Measurements from ENCODE around the gene LRRIQ4. TPM values are rescaled to one million over a fixed set of nuclear protein-coding genes. Genes with fewer than 3 reads are reported as not detected.

The LRRIQ4 gene
- total RNA-seq, 2 experiments from 2014 or later = not detected

- POLR2A ChIA-PET = no interaction called here
These were observed 3.0 kb downstream of the LRRIQ4 start for GRCh38 chr3:169815590-169816150.

DNA sequence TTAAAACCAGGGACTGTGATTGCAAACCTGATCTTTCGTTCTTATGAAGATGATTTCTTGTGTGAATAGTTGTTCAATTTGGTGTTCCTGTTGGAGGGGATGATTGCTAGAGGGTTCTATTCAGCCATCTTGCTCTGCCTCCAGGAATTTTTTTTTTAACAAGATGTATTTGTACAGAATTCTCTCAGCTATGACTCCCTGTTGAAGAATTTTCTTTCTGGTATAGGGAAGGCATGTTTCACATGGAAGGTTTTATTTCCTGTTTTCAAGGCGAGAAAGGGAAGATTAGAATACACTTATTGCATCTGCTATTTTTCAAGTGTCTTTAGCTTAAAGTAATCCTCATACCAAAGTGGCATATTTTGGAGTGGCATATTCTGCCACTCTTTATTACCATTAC is 5.6 kb downstream of the LRRIQ4 start:
- Mint-ChIP-seq H3K36me3 (ENCODE audit: low read depth) (peaks cover 8% of the 10 kb centered on the region), H3K4me3 (no peak overlapping the region), H3K27me3 (peaks cover 30% of the 10 kb centered on the region), H3K4me1 (peaks cover 9% of the 10 kb centered on the region), H3K9me3 (peaks cover 9% of the 10 kb centered on the region), H3K27ac (no peak overlapping the region)
- DNase-seq = no peak
- CTCF ChIA-PET = no interaction called here
- POLR2A ChIA-PET = no interaction called here

More at GRCh38 chr3:169815590-169816150, 3.0 kb downstream of the LRRIQ4 start:
- no peak overlapping the region for H3K4me3 Mint-ChIP-seq
- CTCF ChIA-PET = interaction anchor here (0.6 kb wide), 1 partner anchor 10 kb away, joined by 3 read pairs; no protein-coding TSS in a partner anchor
- no peak for DNase-seq
- H3K27me3 Mint-ChIP-seq = peaks cover 27% of the 10 kb centered on the region
- peaks cover 9% of the 10 kb centered on the region for H3K9me3 Mint-ChIP-seq
- H3K27ac Mint-ChIP-seq = no peak overlapping the region
- peaks cover 8% of the 10 kb centered on the region for H3K36me3 Mint-ChIP-seq (ENCODE audit: low read depth)
- peaks cover 31% of the 10 kb centered on the region for H3K4me1 Mint-ChIP-seq

- Mint-ChIP-seq H3K4me1 (no peaks in the 10 kb centered on the region), H3K4me3 (no peak overlapping the region), H3K27me3 (peaks cover 23% of the 10 kb centered on the region), H3K9me3 (no peaks in the 10 kb centered on the region), H3K27ac (no peak overlapping the region), H3K36me3 (ENCODE audit: low read depth) (no peaks in the 10 kb centered on the region)
- ChIA-PET POLR2A (no interaction called here), CTCF (interaction anchor here (1.0 to 1.8 kb wide), 2 partner anchors 8 to 28 kb away, joined by 5 read pairs; no protein-coding TSS in a partner anchor)
- DNase-seq = no peak
These were observed 9.4 kb downstream of the LRRIQ4 start for GRCh38 chr3:169822091-169822490.

GRCh38 chr3:169822540-169822939 is 9.9 kb downstream of the LRRIQ4 start:
- Mint-ChIP-seq H3K4me1 (no peaks in the 10 kb centered on the region), H3K36me3 (ENCODE audit: low read depth) (no peaks in the 10 kb centered on the region), H3K27me3 (peaks cover 22% of the 10 kb centered on the region), H3K9me3 (no peaks in the 10 kb centered on the region), H3K27ac (no peak overlapping the region), H3K4me3 (no peak overlapping the region)
- ChIA-PET CTCF (interaction anchor here (0.7 to 1.8 kb wide), 3 partner anchors 9 to 28 kb away, joined by 5 to 7 read pairs (median 5); no protein-coding TSS in a partner anchor), POLR2A (no interaction called here)
- DNase-seq = no peak

- H3K27ac Mint-ChIP-seq = no peak overlapping the region
- ChIA-PET CTCF (interaction anchor here (0.7 to 1.8 kb wide), 3 partner anchors 9 to 28 kb away, joined by 5 to 7 read pairs (median 5); no protein-coding TSS in a partner anchor), POLR2A (no interaction called here)
- peaks cover 19% of the 10 kb centered on the region for H3K27me3 Mint-ChIP-seq
- no peak overlapping the region for H3K4me3 Mint-ChIP-seq
- no peaks in the 10 kb centered on the region for H3K4me1 Mint-ChIP-seq
- no peaks in the 10 kb centered on the region for H3K9me3 Mint-ChIP-seq
- no peak for DNase-seq
- H3K36me3 Mint-ChIP-seq (ENCODE audit: low read depth) = no peaks in the 10 kb centered on the region
These were observed 10.3 kb downstream of the LRRIQ4 start for GRCh38 chr3:169822983-169823382.

DNA sequence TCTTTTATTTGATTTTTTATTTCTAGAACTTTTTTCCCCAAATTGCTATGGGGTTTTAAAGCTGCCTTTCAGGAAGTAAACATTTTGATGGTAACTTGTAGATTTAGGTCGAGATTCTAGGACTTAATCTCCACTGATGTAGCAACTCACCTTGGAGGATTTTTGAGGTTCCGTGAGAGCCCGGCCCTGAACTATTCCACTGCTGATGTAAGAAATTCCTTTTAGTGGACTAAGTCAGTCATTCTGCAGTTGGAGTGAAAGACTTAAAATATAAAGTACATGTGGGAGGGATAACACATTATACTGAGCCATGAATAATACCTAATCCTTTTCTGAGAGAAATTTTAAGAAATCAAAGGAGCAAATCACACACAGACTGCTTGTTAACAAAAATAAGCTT is 12.6 kb downstream of the LRRIQ4 start:
- POLR2A ChIA-PET = no interaction called here
- Mint-ChIP-seq H3K9me3 (no peaks in the 10 kb centered on the region), H3K4me1 (peaks cover 9% of the 10 kb centered on the region), H3K4me3 (no peak overlapping the region), H3K36me3 (ENCODE audit: low read depth) (no peaks in the 10 kb centered on the region), H3K27me3 (peaks cover 6% of the 10 kb centered on the region), H3K27ac (no peak overlapping the region)
- DNase-seq = no peak
- CTCF ChIA-PET = interaction anchor here (0.6 to 1.2 kb wide), 2 partner anchors 10 to 607 kb away, joined by 3 read pairs; no protein-coding TSS in a partner anchor

GRCh38 chr3:169827712-169828111 is 15.0 kb downstream of the LRRIQ4 start:
- Mint-ChIP-seq H3K4me1 (peaks cover 9% of the 10 kb centered on the region), H3K4me3 (no peak overlapping the region), H3K36me3 (ENCODE audit: low read depth) (no peaks in the 10 kb centered on the region), H3K9me3 (no peaks in the 10 kb centered on the region), H3K27me3 (peaks cover 4% of the 10 kb centered on the region), H3K27ac (no peak overlapping the region)
- DNase-seq = no peak
- CTCF ChIA-PET = no interaction called here
- POLR2A ChIA-PET = no interaction called here

DNA sequence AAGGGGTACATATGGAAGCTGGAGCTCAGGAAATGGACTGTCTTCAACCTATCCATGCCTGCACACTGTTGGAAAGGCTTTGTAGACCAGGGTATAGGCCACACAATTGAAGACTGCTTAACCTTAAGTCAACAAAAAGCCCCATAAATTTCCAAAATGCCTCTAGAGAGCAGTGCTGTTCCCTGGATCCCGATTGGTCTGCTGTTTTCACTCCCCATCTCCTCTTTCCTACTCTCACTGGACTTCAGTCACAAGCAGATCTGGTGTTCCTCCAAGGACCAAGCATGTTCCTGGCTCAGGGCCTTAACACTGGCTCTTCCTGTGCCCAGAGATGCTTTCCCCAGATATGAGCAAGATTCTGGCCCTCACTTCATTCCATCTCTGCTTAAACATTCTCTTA is 22.9 kb downstream of the LRRIQ4 start:
- no peak overlapping the region for H3K4me3 Mint-ChIP-seq
- peaks cover 5% of the 10 kb centered on the region for H3K27me3 Mint-ChIP-seq
- H3K9me3 Mint-ChIP-seq = no peaks in the 10 kb centered on the region
- CTCF ChIA-PET = interaction anchor here (1.5 kb wide), 1 partner anchor 75 kb away, joined by 3 read pairs; no protein-coding TSS in a partner anchor
- POLR2A ChIA-PET = no interaction called here
- no peaks in the 10 kb centered on the region for H3K36me3 Mint-ChIP-seq (ENCODE audit: low read depth)
- DNase-seq = no peak
- no peak overlapping the region for H3K27ac Mint-ChIP-seq
- H3K4me1 Mint-ChIP-seq = no peaks in the 10 kb centered on the region

DNA sequence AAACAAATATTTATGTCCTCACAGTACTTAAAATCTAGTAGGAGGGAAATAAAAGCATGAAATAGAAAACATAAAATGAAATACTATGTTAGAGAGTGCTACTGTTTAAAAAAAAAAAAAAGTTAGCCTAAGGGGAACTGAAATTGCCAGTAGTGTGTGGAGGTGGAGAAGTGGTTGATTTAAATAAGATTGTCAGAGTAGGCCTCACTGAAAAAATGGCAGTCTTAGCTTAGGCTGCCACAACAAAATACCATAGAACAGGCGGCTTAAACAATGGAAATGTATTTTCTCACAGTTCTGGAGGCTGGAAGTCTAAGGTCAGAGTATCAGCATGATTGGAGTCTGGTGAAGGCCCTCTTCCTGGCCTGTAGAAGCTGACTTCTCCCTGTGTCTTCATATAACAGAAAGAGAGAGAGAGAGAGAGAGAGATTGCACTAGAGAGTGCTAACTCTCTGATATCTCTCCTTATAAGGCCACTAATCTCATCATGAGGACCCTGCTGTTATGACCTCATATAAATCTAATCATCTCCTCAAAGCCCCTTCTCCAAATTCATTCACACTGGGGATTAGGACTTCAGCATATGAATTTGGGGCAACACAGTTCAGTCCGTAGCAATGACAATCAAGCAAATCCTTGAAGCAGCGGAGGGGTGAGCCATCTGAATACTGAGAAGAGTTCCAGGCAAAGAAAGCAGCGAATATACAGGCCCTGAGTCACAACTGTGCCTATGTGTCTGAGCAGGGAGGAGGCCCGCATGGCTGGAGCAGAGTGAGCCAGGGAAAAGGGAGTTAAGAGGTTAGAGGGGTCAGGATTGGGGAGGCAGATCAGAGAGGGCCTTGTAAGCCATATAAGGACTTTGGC is 23.6 kb downstream of the LRRIQ4 start:
- ChIA-PET CTCF (interaction anchor here (0.6 to 1.5 kb wide), 2 partner anchors 74 to 182 kb away, joined by 3 read pairs; no protein-coding TSS in a partner anchor), POLR2A (no interaction called here)
- H3K36me3 Mint-ChIP-seq (ENCODE audit: low read depth) = no peaks in the 10 kb centered on the region

DNA sequence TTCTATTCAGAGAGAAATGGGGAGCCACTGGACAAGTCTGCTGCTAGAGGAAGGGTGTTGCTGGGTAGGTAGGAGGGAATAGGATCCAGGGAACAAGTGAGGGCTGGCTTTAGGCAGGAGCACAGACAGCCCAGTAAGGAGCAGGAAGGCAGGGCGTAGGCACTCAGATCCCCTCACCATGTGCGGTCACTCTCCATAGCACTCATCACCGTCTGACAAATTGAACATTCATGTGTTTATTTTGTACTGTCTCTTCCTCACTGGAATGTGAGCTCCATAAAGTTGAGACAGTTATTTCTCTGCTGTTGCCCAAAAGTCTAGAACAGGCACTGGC is 24.2 kb downstream of the LRRIQ4 start:
- H3K4me3 Mint-ChIP-seq = no peak overlapping the region
- DNase-seq = no peak
- POLR2A ChIA-PET = no interaction called here
- peaks cover 8% of the 10 kb centered on the region for H3K27me3 Mint-ChIP-seq
- H3K9me3 Mint-ChIP-seq = no peaks in the 10 kb centered on the region
- no peaks in the 10 kb centered on the region for H3K4me1 Mint-ChIP-seq
- CTCF ChIA-PET = no interaction called here
- H3K27ac Mint-ChIP-seq = no peak overlapping the region
- no peaks in the 10 kb centered on the region for H3K36me3 Mint-ChIP-seq (ENCODE audit: low read depth)

More for the DNA sequence above, 23.6 kb downstream of the LRRIQ4 start:
- Mint-ChIP-seq H3K4me3 (no peak overlapping the region), H3K4me1 (no peaks in the 10 kb centered on the region), H3K27ac (no peak overlapping the region), H3K9me3 (no peaks in the 10 kb centered on the region), H3K27me3 (peaks cover 8% of the 10 kb centered on the region)
- DNase-seq = no peak

- DNase-seq = no peak
- no peaks in the 10 kb centered on the region for H3K36me3 Mint-ChIP-seq (ENCODE audit: low read depth)
- peaks cover 8% of the 10 kb centered on the region for H3K27me3 Mint-ChIP-seq
- ChIA-PET CTCF (no interaction called here), POLR2A (no interaction called here)
- no peak overlapping the region for H3K27ac Mint-ChIP-seq
- H3K4me1 Mint-ChIP-seq = no peaks in the 10 kb centered on the region
- no peaks in the 10 kb centered on the region for H3K9me3 Mint-ChIP-seq
- H3K4me3 Mint-ChIP-seq = no peak overlapping the region
These were observed 25.9 kb downstream of the LRRIQ4 start for GRCh38 chr3:169838511-169839030.

DNA sequence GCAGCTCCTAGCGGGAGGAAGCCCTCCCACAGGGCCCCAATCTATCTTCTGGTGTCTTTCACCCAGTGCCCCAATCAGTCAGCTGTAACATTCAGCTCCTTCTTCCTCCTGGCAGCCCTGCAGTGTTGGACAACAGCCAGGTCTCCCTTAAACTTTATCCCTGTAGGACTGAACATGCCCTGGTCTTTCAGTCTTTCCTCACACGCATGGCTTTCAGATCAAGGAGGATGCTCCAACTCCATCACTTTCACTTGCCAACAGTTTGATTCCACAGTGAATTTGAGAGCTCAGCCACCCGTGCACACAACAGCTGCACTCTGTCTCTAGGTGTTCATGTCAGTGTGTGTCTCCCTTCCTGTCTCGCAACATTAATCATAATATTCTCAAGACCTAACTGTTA is 28.5 kb downstream of the LRRIQ4 start:
- no peak for DNase-seq
- Mint-ChIP-seq H3K27me3 (peaks cover 8% of the 10 kb centered on the region), H3K27ac (no peak overlapping the region), H3K4me3 (no peak overlapping the region), H3K4me1 (no peaks in the 10 kb centered on the region), H3K36me3 (ENCODE audit: low read depth) (no peaks in the 10 kb centered on the region), H3K9me3 (no peaks in the 10 kb centered on the region)
- ChIA-PET CTCF (interaction anchor here (1.2 to 1.4 kb wide), 2 partner anchors 16 to 23 kb away, joined by 3 to 5 read pairs; no protein-coding TSS in a partner anchor), POLR2A (no interaction called here)

- Mint-ChIP-seq H3K4me3 (no peak overlapping the region), H3K36me3 (ENCODE audit: low read depth) (no peaks in the 10 kb centered on the region), H3K9me3 (no peaks in the 10 kb centered on the region), H3K4me1 (no peaks in the 10 kb centered on the region), H3K27ac (no peak overlapping the region), H3K27me3 (peaks cover 8% of the 10 kb centered on the region)
- no peak for DNase-seq
- POLR2A ChIA-PET = no interaction called here
- CTCF ChIA-PET = no interaction called here
These were observed 30.3 kb downstream of the LRRIQ4 start for GRCh38 chr3:169842960-169843359.

Measured in activated CD4-positive, alpha-beta T cell treated with anti-CD3 and anti-CD28 coated beads, Interleukin-2, amount 10 ng/mL, durations not matched to agents 7 days and 5 days (primary cell).